Activated CD8-positive, alpha-beta memory T cell treated with anti-CD3 and anti-CD28 coated beads for 4 hours (primary cell): Measurements from ENCODE around the gene ETF1.

ENCODE experiments used
- DNase-seq, 2 donors: peaks; one replicate each; pipeline ENCODE4 v3.0.0-alpha.2; 2020; ENCODE audit warnings: low read depth in 2 of 2

ETF1 gene

GRCh38 chr5:138464008-138464387, 79.0 kb downstream of the ETF1 start:
- DNase-seq: peak; percentile 82 to 86

- DNase-seq: no peak
Observed at GRCh38 chr5:138463419-138464007, 79.5 kb downstream of the ETF1 start.

GRCh38 chr5:138461343-138462125, 81.5 kb downstream of the ETF1 start:
- no peak for DNase-seq

- no peak for DNase-seq
Observed at GRCh38 chr5:138460032-138460693, 82.9 kb downstream of the ETF1 start.

- DNase-seq: peak; percentile 78 to 87
Observed at GRCh38 chr5:138459311-138459933, 83.6 kb downstream of the ETF1 start.

- no peak for DNase-seq
Observed at GRCh38 chr5:138458856-138459255, 84.2 kb downstream of the ETF1 start.

- DNase-seq: no peak
Observed at GRCh38 chr5:138458384-138458783, 84.7 kb downstream of the ETF1 start.

- DNase-seq: no peak
Observed at GRCh38 chr5:138457531-138458275, 85.3 kb downstream of the ETF1 start.
